ENCODE measurements around the gene SEC24D.
"Not testable (repeated sequence)": the region's sequence is repeated elsewhere in the genome, so short reads cannot be mapped to it uniquely, and the experiment has no call there.

Gene SEC24D

GRCh38 chr4:118810991-118811764 is 24.7 kb downstream of the SEC24D start:
- DNase-seq (ENCODE audit: low read depth): peak; percentile 53

- DNase-seq (ENCODE audit: low read depth): no peak
These were observed 28.3 kb downstream of the SEC24D start for GRCh38 chr4:118807659-118808058.

GRCh38 chr4:118803253-118803652 is 32.7 kb downstream of the SEC24D start:
- DNase-seq (ENCODE audit: low read depth): no peak

- DNase-seq (ENCODE audit: low read depth): no peak
These were observed 33.9 kb downstream of the SEC24D start for GRCh38 chr4:118801895-118802575.

- no peak for DNase-seq (ENCODE audit: low read depth)
These were observed 36.5 kb downstream of the SEC24D start for GRCh38 chr4:118799231-118799942.

GRCh38 chr4:118798658-118799057 is 37.3 kb downstream of the SEC24D start:
- DNase-seq (ENCODE audit: low read depth): no peak

GRCh38 chr4:118797558-118798142 is 38.3 kb downstream of the SEC24D start:
- no peak for DNase-seq (ENCODE audit: low read depth)

GRCh38 chr4:118791690-118792446 is 44.1 kb downstream of the SEC24D start:
- DNase-seq (ENCODE audit: low read depth): not testable (repeated sequence)

- DNase-seq (ENCODE audit: low read depth): no peak
These were observed 45.4 kb downstream of the SEC24D start for GRCh38 chr4:118790544-118790943.

- no peak for DNase-seq (ENCODE audit: low read depth)
These were observed 47.0 kb downstream of the SEC24D start for GRCh38 chr4:118788911-118789310.

GRCh38 chr4:118787844-118788380 is 48.0 kb downstream of the SEC24D start:
- no peak for DNase-seq (ENCODE audit: low read depth)

GRCh38 chr4:118784776-118785175 is 51.1 kb downstream of the SEC24D start:
- no peak for DNase-seq (ENCODE audit: low read depth)

- DNase-seq (ENCODE audit: low read depth): no peak
These were observed 52.0 kb downstream of the SEC24D start for GRCh38 chr4:118783887-118784286.

GRCh38 chr4:118782886-118783285 is 53.0 kb downstream of the SEC24D start:
- DNase-seq (ENCODE audit: low read depth): not testable (repeated sequence)

- DNase-seq (ENCODE audit: low read depth): not testable (repeated sequence)
These were observed 58.3 kb downstream of the SEC24D start for GRCh38 chr4:118777649-118778048.

GRCh38 chr4:118776955-118777640 is 58.8 kb downstream of the SEC24D start:
- not testable (repeated sequence) for DNase-seq (ENCODE audit: low read depth)

GRCh38 chr4:118776157-118776954 is 59.6 kb downstream of the SEC24D start:
- no peak for DNase-seq (ENCODE audit: low read depth)

- no peak for DNase-seq (ENCODE audit: low read depth)
These were observed 60.5 kb downstream of the SEC24D start for GRCh38 chr4:118775405-118775804.

- no peak for DNase-seq (ENCODE audit: low read depth)
These were observed 60.9 kb downstream of the SEC24D start for GRCh38 chr4:118774989-118775388.

GRCh38 chr4:118774321-118774720 is 61.6 kb downstream of the SEC24D start:
- DNase-seq (ENCODE audit: low read depth): no peak

Data from HS-5 (cell line).